Activated naive CD4-positive, alpha-beta T cell treated with anti-CD3 and anti-CD28 coated beads, Interleukin-2, amount 50 U/mL, for 16 hours (primary cell): Measurements from ENCODE around the gene VWA5B1.

ENCODE experiments used
- DNase-seq: peaks from one replicate; pipeline ENCODE4 v3.0.0-alpha.2; 2020

Gene VWA5B1

GRCh38 chr1:20371883-20372282, 81.2 kb downstream of the VWA5B1 start:
- DNase-seq, result no peak

GRCh38 chr1:20372676-20373075, 82.0 kb downstream of the VWA5B1 start:
- DNase-seq, result no peak

- no peak for DNase-seq
Measured at GRCh38 chr1:20373286-20373685, 82.6 kb downstream of the VWA5B1 start.

GRCh38 chr1:20373764-20374163, 83.1 kb downstream of the VWA5B1 start:
- DNase-seq, result no peak

GRCh38 chr1:20375563-20375962, 84.9 kb downstream of the VWA5B1 start:
- DNase-seq, result no peak

- DNase-seq, result no peak
Measured at GRCh38 chr1:20376171-20376570, 85.5 kb downstream of the VWA5B1 start.

GRCh38 chr1:20376880-20377494, 86.3 kb downstream of the VWA5B1 start:
- DNase-seq, result peak; percentile 65

GRCh38 chr1:20377516-20378270, 87.0 kb downstream of the VWA5B1 start:
- DNase-seq, result no peak

- DNase-seq, result no peak
Measured at GRCh38 chr1:20379075-20379474, 88.4 kb downstream of the VWA5B1 start.

- DNase-seq, result no peak
Measured at GRCh38 chr1:20380175-20380574, 89.5 kb downstream of the VWA5B1 start.

GRCh38 chr1:20380616-20381035, 90.0 kb downstream of the VWA5B1 start:
- DNase-seq, result no peak

GRCh38 chr1:20381045-20381641, 90.5 kb downstream of the VWA5B1 start:
- DNase-seq, result no peak

GRCh38 chr1:20381961-20382360, 91.3 kb downstream of the VWA5B1 start:
- DNase-seq, result no peak

- no peak for DNase-seq
Measured at GRCh38 chr1:20382711-20383110, 92.0 kb downstream of the VWA5B1 start.

- DNase-seq, result no peak
Measured at GRCh38 chr1:20383631-20384030, 93.0 kb downstream of the VWA5B1 start.

- no peak for DNase-seq
Measured at GRCh38 chr1:20385630-20386029, 95.0 kb downstream of the VWA5B1 start.

- no peak for DNase-seq
Measured at GRCh38 chr1:20386323-20387081, 95.8 kb downstream of the VWA5B1 start.

GRCh38 chr1:20389571-20389970, 98.9 kb downstream of the VWA5B1 start:
- DNase-seq, result no peak

GRCh38 chr1:20390589-20391331, 100.1 kb downstream of the VWA5B1 start:
- DNase-seq, result no peak

GRCh38 chr1:20395255-20395654, 104.6 kb downstream of the VWA5B1 start:
- no peak for DNase-seq

- DNase-seq, result no peak
Measured at GRCh38 chr1:20398744-20399143, 108.1 kb downstream of the VWA5B1 start.

GRCh38 chr1:20399196-20399595, 108.5 kb downstream of the VWA5B1 start:
- no peak for DNase-seq
